Measurements from ENCODE around the gene PCSK4.
"Not testable (repeated sequence)": the region's sequence is repeated elsewhere in the genome, so short reads cannot be mapped to it uniquely, and the experiment has no call there.

PCSK4 gene

DNA sequence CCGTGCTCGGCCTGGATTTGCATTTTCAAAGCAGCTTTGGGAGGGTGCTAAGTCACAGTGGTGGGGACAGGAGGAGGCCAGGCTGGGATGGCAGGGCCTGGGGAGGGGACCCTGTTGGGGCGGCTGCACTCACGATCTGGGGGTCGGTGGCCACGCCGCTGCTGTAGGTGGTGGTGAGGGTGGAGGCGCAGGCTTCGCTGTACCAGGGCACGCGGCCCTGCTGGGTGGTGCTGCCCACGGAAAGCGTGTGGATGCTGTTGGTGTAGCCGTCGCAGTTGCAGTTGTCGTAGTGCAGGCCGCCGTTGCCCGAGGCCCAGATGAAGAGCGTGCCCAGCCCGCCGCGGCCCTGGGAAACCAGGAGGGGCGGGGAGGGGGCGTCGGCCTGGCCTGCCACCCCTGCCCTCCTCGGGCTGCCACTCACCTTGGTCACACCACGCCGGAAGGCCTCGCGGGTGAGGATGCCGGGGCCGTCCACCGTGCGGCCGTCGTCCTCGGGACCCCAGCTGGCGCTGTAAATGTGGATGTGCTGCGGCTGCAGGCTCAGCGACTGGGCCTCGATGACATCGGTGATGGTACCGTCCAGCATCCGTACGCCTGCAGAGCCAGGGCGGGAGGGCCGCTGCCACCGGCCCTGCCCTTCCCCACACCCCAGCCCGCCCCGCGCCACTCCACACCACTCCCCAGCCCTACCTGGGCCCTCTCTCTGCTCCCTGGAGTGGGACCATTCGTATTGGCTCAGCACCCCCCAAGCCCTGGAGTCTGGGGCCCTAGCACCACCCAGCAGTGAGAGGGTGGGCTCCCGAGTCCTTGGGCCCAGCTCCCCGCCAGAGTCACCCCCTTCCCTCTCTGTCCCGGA, 3.2 kb downstream of the PCSK4 start:
- no peak for DNase-seq

DNA sequence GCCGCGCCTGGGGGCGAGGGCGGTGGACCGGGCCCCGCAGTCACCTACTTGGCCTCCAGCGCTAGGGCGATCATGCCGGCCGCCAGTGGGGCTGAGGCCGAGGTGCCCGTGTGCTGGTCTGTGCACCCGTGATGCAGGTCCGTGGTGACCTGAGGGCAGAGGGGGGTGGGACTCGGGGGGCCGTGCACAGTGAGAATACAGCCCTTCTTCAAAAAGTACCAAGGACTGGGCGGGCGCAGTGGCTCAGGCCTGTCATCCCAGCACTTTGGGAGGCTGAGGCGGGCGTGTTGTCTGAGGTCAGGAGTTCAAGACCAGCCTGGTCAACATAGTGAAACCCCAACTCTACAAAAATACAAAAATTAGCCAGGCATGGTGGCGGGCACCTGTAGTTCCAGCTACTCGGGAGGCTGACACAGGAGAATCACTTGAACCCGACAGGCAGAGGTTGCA, 6.1 kb downstream of the PCSK4 start:
- DNase-seq: no peak

DNA sequence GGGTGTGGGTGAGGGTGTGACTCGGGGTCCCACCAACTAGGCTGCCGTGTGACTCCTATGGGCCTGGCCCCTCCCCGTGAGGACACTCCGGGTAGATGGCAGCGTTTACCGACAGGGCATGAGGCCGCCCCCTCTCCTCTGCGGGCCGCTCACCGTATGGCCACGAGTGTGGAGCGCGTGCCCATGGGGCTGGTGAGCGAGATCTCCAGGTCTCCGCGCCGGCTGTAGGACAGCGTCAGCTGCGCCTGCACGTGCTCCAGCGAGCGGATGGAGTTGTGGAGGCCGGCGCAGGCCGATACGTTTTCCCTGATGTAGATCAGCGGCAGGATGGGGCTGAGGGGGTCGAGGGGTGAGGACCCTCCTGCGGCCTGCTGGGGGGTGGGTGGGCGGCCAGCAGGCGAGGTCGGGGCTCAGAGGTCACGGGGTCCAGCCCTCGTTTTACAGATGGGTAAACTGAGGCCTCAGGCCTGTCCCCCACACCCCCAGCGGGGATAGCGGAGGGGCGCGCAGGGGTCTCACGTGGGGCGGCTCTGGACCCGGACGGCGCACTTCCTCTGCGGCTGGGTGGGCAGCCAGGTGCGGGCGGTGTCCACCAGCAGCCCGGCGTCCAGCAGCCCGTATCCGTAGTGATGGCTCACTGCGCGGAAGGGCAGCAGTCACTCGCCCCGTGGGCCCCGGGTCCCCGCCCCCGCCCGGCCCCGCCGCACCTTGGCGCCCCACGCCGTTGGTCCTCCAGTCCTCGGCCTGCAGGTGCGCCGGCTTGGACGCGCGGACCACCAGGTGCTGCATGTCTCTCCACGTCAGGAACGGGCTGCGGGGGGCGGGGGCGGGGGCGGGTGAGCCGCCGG, 6.8 kb downstream of the PCSK4 start:
- DNase-seq: no peak

DNA sequence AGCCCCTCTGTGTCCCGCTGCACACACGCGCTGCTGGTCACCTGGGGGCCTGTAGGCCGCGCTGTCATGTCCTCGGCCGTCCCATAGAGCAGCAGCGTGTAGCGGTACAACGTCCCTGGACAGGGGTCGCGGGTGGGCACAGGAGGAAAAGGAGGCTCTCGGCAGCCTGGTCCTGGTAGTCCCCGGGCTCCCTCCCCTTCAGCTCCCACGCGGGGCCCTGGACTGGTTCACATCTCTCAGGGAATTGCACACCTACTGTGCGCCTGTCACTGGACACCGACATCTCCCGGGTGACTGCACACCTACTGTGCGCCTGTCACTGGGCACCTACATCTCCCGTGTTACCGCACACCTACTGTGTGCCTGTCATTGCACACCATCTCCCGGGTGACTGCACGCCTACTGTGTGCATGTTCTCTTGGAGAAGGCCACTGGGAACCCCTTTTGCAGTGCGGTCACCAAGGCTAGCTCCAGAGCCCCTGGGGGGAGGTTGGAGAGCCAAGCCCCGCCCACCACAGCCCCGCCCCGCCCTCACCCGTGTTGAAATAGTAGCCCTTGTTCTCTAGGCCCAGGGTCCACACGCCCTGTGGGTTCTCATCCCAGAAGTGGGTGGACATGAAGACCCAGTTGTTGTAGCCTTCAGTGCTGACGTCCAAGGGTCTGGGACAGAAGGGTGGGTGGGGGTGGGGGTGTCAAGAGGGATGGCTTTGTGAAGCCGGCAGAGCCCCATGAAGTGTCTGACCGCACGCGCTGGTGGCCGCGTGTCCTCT, 7.6 kb downstream of the PCSK4 start:
- DNase-seq: no peak

DNA sequence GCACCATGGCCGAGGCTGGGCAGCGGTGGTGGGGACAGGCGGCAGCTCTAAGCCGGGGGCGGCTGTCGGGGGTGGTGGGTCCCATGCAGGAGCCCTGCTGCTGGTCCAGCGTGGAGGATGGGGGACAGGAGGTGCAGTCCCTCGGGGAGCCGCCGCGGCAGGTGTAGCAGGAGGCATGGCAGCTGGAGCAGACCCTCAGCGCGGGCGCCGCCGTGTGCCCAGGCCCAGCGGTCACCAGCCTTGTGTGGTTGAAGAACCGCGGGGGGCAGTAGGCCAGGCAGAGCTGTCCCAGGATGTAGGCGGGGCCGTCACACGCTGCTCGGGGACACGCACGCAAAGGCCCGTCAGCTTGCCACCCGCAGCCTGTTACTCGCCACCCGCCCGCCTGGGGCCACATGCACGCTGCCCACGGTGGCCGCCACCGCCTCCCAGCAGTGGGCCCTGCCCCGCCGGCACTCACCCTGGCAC, 8.2 kb downstream of the PCSK4 start:
- no peak for DNase-seq

DNA sequence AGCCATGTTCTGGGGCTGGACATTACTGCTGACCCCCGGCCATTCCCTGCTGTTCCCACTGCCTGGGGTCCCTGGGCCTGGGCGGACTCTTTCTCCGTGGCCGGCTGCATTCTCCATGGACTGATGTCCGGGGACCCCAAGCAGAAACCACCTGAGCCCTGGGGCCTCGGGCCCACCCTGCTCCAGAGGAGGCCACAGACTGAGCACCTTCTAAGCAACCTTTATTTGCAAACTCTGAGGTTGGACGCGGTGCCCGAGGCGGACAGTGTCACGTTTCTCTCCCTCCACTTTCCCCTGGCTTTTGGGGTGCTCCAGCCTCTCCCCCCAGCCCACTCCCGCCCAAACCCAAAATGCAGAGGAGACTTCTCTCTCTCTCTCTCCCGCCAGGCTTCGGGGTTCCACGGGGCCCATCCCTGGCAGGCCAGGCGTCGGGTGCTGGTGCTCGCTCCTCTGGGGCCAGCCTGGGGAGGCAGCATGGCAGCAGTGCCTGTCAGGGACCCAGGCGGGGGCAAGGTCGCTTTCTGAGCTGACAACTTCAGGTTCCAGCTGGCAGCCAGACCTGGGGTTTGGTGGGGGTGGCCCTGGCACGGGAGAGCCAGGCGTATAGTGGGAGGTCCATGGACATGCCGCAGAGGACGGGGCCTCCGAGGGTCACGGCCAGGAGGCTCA, 8.8 kb downstream of the PCSK4 start:
- DNase-seq: no peak

DNA sequence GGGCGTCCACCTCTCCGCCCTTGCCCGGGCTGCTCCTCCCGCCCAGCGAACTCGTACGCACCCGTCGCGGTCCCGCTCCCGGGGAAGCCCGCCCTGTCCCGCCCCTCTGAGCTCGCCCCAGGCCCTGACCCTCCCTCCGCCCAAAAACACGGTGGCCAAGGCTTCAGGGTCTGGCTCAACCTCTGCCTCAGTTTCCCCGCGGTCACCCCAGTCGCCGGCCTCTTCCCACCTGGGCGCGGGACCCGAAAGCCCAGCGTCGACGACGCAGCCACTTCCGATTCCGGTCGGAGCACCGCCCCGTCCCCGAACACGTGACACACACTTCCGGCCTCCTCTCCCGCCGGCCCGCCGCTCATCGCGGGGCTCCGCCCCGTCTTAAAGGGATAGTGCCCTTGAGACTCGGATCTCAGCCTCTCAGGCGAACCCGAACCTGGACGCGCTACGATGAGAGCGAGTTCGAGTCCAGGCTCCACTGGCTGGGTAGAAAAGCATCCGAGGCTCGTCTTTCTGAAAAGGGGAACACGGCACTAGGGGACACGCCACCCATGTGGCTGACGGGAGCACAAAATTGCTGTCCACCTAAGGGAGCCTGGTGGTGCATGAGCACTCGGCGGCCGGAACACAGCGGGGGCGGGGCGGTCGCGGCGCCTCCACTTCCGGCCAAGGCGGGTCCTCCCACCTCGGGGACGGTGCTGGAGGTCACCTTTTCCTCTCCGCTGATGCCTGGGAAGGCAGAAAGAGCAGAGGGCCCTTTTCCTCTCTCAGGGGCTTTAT, 11.0 kb downstream of the PCSK4 start, which contains the start of gene C19orf25:
Gene C19orf25, minus strand, starts transcription at position 282 of the 774 bp plus-strand sequence. CDS start 312 bp downstream, outside the sequence.
- peak; percentile 81 for DNase-seq

DNA sequence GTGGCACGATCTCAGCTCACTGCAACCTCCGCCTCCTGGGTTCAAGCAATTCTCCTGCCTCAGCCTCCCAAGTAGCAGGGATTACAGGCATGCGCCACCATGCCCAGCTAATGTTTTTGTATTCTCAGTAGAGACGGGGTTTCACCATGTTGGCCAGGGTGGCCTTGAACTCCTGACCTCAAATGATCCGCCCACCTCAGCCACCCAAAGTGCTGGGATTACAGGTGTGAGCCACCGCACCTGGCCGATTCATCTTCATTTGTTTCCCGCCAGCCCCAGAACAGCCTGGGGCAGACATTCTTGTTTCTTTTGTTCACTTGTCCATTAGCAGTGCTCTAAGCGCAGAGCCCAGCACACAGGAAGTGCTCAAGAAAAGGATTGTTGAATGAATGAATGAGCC, 13.1 kb downstream of the PCSK4 start:
- not testable (repeated sequence) for DNase-seq

DNA sequence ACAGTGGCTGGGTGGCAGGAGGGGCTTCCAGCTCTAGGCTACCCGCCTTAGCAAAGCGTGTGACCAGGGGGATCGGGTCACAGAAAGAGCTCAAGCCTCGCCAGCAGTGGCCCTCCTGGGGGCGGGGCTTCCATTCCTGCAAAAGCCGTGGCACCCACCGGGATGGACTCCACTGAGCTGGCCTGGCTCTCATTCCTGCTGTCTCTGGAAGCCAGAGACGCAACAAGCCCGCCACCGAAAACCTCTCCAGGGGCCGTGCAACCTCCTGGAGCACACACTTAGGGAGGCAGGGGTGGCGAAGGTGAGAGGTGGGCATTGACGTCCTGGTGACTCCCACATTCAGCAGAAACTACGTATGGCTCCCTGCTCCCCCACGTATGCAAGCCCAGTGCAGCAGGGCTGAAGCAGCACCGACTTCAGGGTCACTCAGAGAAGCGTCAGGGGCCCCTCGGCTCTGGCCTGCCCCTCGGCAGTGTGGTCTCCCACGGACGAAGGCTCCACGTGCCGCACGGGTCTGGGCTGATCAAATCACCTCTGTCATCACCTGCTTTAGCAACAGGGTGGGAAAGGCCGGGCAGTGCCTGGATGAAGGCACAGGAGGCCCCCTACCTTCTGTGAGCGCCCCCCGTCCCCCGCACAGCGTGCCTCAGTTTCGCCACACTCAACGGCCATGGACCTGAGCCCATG, 14.3 kb downstream of the PCSK4 start:
- DNase-seq: no peak

DNA sequence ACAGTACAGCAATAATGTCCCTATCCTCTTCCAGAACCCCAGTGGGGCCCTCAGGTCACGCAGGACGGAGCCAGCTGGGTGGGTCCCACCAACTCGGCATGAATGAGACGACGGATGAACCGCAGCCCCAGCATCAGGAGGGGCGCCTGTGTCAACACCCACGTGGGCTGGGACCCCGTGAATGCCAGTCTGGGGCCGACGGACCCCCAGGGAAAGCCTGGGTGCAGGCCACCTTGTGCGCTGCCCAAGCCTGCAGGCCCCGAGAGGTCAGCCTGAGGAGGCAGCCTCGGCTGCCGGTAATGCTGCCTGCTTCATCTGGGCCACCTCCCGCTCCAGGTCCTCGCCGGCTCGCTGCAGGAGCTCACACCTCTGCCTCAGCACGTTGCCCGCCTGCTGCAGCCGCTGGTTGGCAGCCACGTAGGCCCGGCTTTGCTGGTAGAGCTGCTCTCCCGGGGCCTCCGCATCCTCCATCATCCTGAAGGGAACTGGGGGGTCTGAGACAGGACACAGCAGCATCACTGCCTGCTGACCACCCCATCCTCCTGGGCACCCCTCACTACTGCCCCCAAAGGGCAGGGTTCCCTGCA, 15.3 kb downstream of the PCSK4 start:
- DNase-seq: no peak

DNA sequence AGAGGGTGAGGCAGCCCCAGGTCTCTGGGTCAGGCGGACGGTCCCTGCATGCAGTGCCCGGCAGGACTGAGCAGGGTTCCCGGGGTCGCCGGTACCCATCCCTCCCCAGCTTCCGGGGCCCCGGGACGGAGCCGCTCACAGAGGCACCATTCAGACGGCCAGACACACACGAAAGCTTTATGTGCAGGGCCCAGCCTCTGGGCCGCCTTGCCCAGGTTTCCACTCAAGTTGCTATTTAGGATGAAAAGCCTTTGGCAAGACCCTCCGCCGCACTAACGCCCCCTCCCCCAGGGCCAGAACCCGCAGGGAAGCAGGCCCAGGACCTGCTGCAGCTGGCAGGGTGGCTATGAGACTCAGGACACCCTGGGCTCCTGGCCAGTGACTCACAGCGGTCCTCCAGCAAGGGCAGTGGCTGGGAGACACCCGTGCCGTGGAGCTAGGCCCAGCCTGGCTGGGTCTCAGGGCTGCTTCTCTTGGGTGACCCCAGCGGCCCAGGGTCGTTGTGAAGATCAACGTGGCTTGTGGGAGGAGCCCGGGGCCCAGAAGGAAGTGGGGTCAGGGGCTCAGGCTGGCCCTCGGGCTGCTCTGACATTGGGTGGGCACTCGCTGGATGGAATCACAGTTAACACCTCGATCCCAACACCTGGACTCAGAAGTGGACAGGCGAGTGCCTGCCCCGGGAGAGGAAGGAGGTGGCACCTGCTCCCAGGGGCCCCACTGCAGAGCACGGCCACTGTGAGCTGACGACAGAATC, 16.0 kb downstream of the PCSK4 start:
- DNase-seq: no peak

DNA sequence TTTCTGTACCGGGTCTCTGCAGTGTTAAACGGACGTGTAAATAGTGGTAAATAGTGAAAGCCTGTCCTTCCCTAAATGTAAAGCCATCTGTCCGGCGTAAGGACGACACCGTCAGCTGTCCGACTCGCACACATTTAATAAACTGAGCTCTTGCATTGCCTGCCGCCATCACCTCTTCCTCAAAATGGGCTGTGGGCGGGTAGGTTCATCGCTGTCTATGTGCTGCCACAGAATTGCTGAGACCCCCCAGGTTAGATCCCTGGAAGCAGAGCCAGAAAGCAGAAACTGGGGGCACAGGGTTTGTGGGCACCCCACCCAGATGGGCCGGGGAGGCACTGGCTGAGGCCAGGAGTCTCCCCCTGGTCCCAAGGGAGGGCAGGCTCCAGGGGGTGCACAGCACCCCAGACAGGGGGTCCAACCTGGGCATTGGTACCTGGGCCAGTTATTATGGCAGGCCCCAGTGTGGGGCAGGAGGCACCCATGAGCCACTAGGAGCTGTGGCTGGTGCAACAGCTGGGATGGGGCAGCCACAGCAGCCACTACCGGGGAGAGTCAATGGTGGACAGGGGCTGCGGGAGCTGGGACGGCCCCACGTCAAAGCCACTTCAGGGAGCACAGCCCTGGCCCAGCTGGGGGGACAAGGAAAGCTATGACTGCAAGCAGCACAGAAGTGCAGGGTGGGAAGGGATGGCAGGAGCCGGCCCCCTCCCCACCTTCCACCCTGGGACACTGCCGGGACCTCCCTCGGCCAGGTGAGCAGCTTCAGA, 16.9 kb downstream of the PCSK4 start:
- no peak for DNase-seq

DNA sequence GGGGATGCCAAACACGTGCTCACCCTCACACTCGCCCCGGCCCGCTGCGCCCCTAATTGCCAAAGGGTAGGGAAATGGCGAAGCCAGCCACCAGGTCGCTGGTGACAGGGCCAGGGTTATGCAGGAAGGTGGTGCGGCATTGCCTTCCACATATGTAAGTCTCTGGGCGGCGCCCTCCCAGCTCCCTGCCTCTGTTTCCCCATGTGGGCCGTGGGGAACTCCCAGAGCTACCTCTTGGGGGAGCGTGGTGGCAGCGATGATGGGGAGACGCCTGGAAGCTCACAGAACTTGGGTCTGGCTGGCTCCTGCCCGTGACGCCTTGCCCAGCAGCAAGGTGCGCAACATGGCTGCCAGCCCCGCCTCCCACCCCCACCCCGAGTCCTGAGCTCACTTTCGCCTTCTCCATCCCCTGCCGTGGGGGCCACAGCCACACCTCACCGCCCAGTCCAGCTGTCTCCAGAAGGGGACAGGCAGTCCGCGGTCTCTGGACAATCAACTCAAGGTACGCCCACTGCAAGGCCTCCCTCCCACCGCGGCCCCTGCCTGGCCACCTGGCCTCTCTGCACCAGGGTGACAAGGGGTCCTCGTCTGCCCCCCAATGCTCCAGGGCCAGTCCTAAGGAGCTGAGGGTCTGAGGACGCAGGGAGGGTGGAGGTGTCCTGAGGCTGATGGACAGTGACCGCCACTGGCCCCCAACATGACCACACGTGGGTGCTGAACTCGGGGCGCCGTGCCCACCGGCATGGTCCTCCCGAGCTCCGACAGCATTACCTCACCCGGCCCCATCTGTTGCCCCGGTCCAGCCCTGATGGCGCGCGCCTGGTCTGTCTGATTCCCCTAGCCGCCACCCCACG, 17.7 kb downstream of the PCSK4 start:
- DNase-seq: no peak

DNA sequence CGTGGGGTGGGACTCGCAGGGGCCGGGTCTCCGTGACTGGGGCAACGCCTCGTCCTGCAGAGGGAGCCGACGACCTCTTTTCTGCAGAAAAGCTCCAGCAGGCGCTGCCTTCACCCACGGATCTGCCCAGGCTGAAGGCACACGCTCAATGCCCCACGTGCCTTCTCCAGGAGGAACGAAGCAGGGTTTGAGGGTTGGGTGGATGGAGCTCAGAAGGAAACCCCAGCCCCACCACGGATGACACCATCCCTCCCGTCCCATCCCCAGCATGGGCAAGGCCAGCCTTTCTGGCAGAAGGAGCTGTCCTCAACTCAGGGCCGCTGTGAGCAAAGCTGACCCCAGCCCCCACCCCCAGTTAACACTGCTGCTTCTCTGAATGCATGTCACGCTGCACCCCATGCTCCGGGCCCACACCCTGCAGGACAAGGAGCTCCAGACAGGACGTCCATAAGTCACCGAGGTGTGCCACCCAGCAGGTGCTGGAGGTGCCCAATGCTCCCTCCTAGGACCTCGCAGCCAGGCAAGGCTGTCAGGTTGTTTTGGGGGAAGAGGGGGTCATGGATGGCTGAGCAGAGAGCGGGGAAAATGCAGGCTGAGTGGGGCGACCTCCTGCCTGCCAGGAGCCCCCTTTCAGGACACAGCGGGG, 18.5 kb downstream of the PCSK4 start:
- no peak for DNase-seq

DNA sequence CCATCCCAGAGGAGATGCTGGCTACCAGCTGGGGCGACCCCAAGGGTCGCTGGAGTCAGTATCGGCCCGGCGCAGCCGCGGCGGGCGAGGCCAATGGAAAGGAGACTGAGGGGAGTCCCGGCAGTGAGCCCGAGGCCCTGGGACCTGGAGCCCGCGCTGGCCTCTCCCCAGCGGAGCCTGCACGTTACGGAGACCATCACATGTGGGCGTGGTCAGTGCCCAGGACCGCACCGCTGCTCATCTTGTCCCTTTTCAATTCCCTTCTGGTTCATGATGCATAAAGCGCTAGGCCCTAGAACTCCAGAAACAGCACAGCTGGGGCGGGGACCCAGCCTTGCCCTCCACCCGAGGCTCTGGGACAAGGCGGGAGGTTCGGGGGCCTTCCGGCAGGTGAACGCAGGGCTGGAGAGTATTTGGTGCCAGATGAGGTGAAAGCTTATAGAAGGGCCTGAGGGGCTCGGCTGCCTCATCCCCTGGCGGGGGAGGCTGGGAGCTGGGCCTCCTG, 19.1 kb downstream of the PCSK4 start:
- no peak for DNase-seq

DNA sequence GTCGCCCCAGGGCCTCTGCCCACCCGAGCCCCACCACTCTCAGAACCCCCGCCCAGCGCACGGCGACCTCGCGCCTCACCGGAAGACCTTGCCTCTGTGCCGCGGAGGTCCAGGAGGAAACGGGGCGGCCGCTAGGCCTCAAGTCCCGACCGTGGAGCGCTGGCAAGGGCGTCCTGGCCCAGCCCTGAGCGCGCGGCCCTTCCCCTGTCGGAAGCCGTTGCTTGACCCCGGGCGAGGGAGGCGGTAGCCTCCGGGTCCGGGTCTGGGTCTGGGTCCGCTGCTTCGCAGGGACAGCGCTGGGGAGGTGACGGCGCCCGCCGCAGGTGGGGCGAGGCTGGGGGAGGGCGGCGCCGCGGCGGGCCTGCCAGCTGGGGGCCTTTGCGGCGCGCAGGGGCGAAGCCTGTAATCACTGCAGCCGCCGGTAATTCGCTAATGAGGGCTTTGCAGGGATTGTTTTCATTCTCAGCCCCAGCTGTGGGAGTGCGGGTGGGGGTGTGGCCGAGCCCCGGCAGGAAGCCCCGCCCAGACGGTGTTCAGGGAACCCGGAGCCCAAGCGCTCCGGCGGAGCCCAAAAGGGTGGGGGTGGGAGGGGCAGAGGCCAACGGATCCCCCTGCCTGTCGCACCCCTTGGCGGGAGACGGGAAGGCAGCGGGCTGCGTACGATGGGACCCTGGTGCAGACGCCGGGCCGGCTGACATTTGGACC, 19.7 kb downstream of the PCSK4 start:
- peak; percentile 43 for DNase-seq

DNA sequence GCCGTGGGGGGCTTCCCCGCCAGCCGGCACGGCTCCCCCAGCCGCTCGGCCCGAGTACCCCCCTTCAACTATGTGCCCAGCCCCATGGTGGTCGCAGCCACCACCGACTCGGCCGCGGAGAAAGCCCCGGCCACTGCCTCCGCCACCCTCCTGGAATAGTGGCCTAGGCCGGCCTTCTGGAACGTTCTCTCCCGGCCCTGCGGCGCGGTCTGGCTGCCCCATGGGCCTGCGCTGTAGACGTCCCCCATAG, 20.2 kb downstream of the PCSK4 start:
- no peak for DNase-seq

Data from effector CD8-positive, alpha-beta T cell (primary cell).